DOHH2 (cell line): ENCODE results near the gene TRAFD1.

Experiments
- EZH2phosphoT487 ChIP-seq: fragments of 200-600 bp; sonication (generic); IDR thresholded peaks from 2 replicates; pipeline ENCODE4 v1.6.1; 2017; ENCODE audit warnings: borderline replicate concordance, mild to moderate bottlenecking, antibody characterized with exemption, low read length, moderate library complexity, mixed read lengths
- TF ChIP-seq, protein P1 (sequence below): fragments of 200-600 bp; sonication (generic); IDR thresholded peaks from one replicate; pipeline ENCODE4 v1.5.1; 2014; ENCODE audit warnings: antibody characterized with exemption, mild to moderate bottlenecking, low read depth, low read length; ENCODE audit not compliant: poor library complexity, severe bottlenecking

DNA sequence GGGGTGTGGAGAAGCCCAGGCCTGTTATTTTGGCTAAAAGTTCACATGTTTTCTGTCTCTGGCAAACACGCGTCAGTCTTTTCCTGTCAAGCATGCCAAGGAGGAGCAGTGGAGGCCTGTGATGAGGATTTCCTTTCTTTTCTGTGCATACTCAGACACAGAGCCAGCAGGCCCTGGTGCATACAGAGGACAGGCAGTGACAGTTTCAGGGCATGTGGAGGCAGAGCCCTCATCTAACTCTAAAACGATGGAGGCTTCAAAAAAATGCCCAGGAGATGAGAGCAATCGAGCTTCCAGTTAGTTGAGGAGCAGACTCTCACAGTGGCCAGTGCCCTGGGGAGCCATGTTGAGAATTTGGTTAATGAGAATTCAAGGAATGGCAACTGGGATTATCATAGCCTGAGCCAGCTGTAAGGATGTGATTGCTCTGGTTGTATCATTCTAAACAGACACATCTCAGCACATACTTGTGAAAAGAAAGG, 66.5 kb downstream of the TRAFD1 start:
- no peak for TF ChIP-seq EZH2phosphoT487
- TF ChIP-seq, protein P1, sequence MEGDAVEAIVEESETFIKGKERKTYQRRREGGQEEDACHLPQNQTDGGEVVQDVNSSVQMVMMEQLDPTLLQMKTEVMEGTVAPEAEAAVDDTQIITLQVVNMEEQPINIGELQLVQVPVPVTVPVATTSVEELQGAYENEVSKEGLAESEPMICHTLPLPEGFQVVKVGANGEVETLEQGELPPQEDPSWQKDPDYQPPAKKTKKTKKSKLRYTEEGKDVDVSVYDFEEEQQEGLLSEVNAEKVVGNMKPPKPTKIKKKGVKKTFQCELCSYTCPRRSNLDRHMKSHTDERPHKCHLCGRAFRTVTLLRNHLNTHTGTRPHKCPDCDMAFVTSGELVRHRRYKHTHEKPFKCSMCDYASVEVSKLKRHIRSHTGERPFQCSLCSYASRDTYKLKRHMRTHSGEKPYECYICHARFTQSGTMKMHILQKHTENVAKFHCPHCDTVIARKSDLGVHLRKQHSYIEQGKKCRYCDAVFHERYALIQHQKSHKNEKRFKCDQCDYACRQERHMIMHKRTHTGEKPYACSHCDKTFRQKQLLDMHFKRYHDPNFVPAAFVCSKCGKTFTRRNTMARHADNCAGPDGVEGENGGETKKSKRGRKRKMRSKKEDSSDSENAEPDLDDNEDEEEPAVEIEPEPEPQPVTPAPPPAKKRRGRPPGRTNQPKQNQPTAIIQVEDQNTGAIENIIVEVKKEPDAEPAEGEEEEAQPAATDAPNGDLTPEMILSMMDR, result no peak
